ENCODE measurements around the gene PROCR. TPM values are rescaled to one million over a fixed set of nuclear protein-coding genes. Genes with fewer than 3 reads are reported as not detected.
"Not testable (repeated sequence)": the region's sequence is repeated elsewhere in the genome, so short reads cannot be mapped to it uniquely, and the experiment has no call there.

PROCR gene
- total RNA-seq, 1 experiment from 2014 or later, result 165 TPM

GRCh38 chr20:35192118-35192872 is 20.4 kb downstream of the PROCR start:
- DNase-seq (ENCODE audit: extremely low read depth, low read depth), result no peak

DNA sequence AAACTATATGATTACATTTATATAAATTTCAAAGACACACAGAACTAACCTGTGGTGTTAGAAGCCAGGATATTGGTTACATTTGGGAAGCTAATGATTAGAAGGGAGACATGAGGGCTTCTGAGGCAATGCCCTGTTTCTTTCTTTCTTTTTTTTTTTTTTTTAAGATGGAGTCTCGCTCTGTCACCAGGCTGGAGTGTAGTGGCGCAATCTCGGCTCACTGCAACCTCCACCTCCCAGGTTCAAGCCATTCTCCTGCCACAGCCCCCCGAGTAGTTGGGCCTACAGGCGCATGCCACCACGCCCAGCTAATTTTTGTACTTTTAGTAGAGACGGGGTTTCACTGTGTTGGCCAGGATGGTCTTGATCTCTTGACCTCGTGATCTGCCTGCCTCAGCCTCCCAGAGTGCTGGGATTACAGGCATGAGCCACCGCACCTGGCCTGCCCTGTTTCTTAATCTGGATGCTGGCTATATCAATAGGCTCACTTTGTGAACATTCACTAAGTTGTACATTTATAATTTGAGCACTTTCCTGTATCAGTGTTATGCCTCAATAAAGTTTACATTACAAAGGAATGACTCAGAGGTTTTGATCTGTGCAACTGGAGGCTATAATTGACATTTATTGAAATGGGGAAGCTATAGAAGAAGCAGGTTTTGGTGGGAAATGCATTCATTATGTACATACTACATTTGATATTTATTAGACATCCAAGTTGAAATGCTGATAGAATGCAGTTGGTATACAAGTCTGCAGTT is 21.3 kb downstream of the PROCR start:
- DNase-seq (ENCODE audit: extremely low read depth, low read depth), result not testable (repeated sequence)

GRCh38 chr20:35196313-35196712 is 24.4 kb downstream of the PROCR start:
- no peak for DNase-seq (ENCODE audit: extremely low read depth, low read depth)

GRCh38 chr20:35199740-35200139 is 27.9 kb downstream of the PROCR start:
- no peak for DNase-seq (ENCODE audit: extremely low read depth, low read depth)

- no peak for DNase-seq (ENCODE audit: extremely low read depth, low read depth)
Measured at GRCh38 chr20:35200267-35200666, 28.4 kb downstream of the PROCR start.

DNA sequence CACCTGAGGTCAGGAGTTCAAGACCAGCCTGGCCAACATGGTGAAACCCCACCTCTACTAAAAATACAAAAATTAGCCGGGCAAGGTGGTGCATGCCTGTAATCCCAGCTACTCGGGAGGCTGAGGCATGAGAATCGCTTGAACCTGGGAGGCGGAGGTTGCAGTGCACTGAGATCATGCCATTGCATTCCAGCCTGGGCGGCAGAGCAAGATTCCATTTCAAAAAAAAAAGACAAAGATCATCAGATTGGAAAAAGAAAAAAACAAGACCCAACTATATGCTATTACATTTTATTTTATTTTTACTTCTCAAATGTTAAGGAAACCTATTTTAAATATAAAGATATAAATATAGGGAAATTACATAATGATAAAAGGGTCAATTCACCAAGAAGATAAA is 29.6 kb downstream of the PROCR start:
- DNase-seq (ENCODE audit: extremely low read depth, low read depth), result not testable (repeated sequence)

DNA sequence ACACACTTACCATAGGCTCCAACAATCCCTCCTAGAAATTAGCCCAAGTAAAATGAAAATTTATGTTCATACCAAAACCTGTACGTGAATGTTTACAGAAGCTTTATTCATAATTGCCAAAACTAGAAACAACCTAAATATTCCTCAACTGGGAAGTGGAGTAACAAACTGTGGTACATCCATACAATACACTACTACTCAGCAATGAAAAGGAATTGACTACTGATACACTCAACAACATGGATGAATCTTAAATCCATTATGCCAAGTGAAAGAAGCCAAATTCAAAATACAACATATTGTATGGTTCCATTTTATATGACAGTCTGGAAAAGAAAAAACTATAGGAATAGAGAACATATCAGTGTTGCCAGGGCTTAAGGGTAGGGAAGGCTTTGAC is 34.9 kb downstream of the PROCR start:
- DNase-seq (ENCODE audit: extremely low read depth, low read depth), result no peak

DNA sequence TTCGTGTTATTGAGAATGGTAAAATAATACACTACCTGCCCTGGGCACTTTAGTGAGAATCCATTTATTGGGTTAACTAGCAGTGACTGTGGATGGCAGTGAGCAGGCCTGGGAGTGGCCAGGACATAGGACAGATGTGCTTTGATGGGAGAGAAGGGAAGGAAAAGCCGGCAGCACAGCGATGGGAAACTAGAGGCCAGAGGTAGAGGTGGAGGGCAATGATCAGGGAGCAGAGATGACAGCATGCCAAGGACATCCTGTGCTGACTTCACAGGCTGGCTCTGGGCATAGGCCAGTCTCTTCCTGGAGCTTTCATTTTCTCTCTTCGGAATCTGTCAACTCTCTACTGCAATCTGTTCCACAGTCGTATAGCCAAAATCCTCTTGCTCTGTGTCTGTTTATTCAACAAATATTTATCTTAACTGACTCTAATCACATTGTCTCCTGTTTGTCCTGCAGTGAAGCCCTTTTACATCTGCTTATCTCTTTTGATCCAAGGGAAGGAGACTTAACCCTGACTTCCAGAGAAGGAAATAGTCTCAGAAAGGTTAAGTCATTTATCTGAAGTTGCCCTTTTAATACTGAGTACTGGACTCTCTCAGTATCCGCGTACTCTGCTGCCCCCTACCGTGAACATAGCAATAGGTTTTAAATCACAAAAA is 36.2 kb downstream of the PROCR start:
- DNase-seq (ENCODE audit: extremely low read depth, low read depth), result peak; percentile 81

DNA sequence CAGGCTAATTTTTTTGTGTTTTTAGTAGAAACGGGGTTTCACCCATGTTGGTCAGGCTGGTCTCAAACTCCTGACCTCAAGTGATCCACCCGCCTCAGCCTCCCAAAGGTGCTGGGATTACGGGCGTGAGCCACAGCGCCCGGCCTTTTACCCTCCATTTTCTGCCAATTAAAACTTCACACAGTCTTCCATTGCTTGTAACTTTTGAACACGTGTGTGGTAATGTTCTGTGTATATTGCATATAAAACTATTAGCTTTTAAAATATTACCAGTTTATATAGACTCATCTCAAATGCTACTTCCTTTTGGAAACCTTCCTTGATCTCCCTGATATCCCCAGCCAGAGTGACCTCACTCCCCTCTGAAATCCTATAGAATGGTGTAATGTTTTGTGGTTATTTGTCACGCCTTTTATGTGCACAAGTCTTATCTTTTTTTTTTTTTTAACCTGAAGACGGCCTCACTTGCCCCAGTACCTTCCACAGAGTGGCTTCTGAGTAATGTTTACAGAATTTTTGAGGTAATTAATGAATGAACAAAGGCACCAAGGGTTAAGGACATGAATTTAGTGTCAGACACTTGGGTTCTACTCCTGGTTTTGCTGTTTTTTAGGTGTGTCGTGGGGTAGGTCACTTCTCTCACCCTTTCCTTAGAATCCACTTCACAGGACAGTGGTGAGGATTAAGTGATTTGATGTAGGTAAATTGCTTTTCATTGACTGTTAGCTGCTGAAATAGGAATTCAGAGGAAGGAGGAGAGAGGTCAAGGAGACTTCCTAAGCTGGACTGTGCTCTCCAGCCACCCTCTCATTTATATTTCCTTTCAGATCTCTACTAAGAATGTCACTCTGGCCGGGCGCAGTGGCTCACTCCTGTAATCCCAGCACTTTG is 43.4 kb downstream of the PROCR start:
- DNase-seq (ENCODE audit: extremely low read depth, low read depth), result no peak

GRCh38 chr20:35216541-35216940 is 44.7 kb downstream of the PROCR start:
- DNase-seq (ENCODE audit: extremely low read depth, low read depth), result no peak

DNA sequence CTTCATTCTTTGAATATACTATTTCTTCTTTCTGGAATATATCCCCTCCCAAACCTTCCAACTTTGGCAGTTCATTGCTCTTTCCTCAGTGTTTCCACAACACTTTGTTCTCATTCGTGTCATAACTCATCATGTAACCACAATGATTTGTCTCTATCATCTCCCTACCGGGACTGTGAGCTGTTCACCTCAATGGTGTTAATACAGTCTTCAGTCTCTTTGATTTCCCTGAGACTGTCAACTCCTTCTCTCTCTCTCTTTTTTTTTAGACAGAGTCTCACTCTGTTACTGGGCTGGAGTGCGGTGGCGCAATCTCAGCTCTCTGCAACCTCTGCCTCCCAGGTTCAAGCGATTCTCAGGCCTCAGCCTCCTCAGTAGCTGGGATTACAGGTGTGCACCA is 52.1 kb downstream of the PROCR start:
- no peak for DNase-seq (ENCODE audit: extremely low read depth, low read depth)

- no peak for DNase-seq (ENCODE audit: extremely low read depth, low read depth)
Measured at GRCh38 chr20:35224536-35224935, 52.7 kb downstream of the PROCR start.

DNA sequence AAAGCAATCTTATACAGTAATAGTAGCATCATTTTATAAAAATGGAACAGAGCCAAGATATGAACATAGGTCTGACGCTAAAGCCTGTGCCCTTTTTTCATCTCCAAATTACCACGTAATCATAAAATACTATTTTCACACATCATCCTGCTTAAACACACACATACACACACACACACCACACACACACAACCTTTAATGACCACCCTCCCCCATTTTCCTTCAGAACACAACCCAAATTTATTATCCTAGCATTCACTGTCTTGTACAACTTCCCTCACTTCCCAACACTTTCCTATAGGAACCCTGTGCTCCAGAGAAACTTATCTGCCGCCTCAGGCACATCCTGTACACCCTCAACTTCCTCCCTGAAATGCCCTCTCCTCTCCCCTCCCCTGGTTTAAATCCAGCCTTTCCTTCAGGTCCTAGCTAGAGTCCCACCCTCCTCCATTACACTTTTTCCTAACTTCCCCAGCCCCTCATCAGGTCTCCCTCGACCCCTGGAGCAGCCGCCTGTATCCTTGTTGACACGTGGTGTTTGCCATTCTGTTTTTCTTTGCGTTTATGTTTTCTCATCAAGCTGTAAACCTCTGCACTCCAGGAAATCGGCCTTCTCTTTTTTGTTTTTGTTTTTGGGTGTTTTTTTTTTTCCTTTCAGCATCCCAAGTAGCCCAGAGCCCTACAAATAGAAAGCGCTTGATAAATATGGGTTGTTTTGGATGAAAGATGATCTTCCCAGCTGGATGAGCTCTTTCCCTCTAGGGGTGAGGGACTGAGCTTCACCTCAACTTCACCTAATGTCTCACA is 53.6 kb downstream of the PROCR start:
- no peak for DNase-seq (ENCODE audit: extremely low read depth, low read depth)

DNA sequence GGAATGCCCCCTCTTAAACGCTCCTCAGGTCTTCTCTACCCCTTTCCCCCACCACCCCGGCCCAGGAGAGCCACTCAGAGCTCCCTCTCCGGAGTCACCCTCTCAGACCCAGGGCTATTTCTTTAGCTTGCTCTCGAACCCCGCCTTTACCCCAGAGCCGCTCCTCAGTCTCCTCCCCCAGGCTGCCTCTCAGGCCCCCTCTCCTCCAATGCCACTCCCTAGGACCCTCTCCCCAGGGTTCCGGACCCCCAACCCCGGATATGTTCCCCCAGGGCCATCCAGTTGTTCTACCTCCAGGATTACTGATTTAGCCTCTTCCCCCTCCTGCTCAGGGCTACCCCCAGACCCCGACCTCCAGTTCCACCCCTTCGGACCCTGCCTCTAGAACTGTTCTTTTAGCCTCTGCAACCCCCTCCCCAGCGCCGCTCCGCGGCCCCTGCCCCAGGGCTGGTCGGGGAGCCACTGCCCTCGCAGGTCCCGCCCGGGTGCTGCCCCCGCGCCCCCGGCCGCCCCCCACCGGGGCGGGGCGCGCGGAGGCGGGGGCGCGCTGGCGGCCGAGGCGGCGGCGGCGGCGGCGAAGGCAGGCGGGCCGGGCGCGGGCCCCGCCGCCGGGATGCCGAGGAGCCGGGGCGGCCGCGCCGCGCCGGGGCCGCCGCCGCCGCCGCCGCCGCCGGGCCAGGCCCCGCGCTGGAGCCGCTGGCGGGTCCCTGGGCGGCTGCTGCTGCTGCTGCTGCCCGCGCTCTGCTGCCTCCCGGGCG is 54.4 kb downstream of the PROCR start, which contains the start of gene MMP24:
Gene MMP24, plus strand, starts transcription at position 565 of the 758 bp plus-strand sequence. Its CDS starts 49 bp downstream, at position 614.
- no peak for DNase-seq (ENCODE audit: extremely low read depth, low read depth)

Small RNAs within 50 kb of the gene (small RNA-seq; reads per million reads assigned to genes)
- gene MT1P3 (0 reads per million in 2 experiments), gene RNA5SP483 (0 reads per million in 2 experiments)

Other genes with a start within 250 kb of the PROCR start
- 97.8 and 100.0 TPM in 2 replicates for gene GSS, start 216.3 kb upstream of the PROCR start, total RNA-seq (2014; rRNA removed; shearing (Covaris generic))
- 0.05 and 0.49 TPM in 2 replicates for gene MYH7B, start 216.2 kb upstream of the PROCR start, total RNA-seq (2014; rRNA removed; shearing (Covaris generic))
- 43.3 and 49.5 TPM in 2 replicates for gene TRPC4AP, start 79.3 kb upstream of the PROCR start, total RNA-seq (2014; rRNA removed; shearing (Covaris generic))
- gene EDEM2, start 24.7 kb upstream of the PROCR start, total RNA-seq (2014; rRNA removed; shearing (Covaris generic)), result 73.5 and 75.4 TPM in 2 replicates
- 0.05 TPM in 1 of 2 replicates, not detected in the other for gene MMP24, start 54.6 kb downstream of the PROCR start, total RNA-seq (2014; rRNA removed; shearing (Covaris generic))
- 9.4 and 10.8 TPM in 2 replicates for gene MMP24OS, start 106.0 kb downstream of the PROCR start, total RNA-seq (2014; rRNA removed; shearing (Covaris generic))
- 159 and 181 TPM in 2 replicates for gene EIF6, start 112.7 kb downstream of the PROCR start, total RNA-seq (2014; rRNA removed; shearing (Covaris generic))
- gene FAM83C, start 120.4 kb downstream of the PROCR start, total RNA-seq (2014; rRNA removed; shearing (Covaris generic)), result not detected in 2 replicates
- 30.7 and 35.8 TPM in 2 replicates for gene UQCC1, start 239.9 kb downstream of the PROCR start, total RNA-seq (2014; rRNA removed; shearing (Covaris generic))